HG03097 (cell line): ENCODE results near the gene TOX2.

Source experiments
- ATAC-seq: cut with Tn5 transposase; IDR thresholded peaks from one replicate; pipeline ENCODE4 v1.9.1; 2021; ENCODE audit not compliant: unreplicated experiment, low FRiP score

TOX2 gene

GRCh38 chr20:44092551-44093248 lies 178.0 kb downstream of the TOX2 start:
- ATAC-seq = no peak

GRCh38 chr20:44093249-44093582 lies 178.6 kb downstream of the TOX2 start:
- ATAC-seq = no peak

- no peak for ATAC-seq
Observed at GRCh38 chr20:44095831-44096230, 181.2 kb downstream of the TOX2 start.

GRCh38 chr20:44097521-44098255 lies 183.0 kb downstream of the TOX2 start:
- ATAC-seq = no peak

GRCh38 chr20:44098256-44098630 lies 183.6 kb downstream of the TOX2 start:
- ATAC-seq = no peak

GRCh38 chr20:44098657-44099056 lies 184.0 kb downstream of the TOX2 start:
- no peak for ATAC-seq

GRCh38 chr20:44099832-44100231 lies 185.2 kb downstream of the TOX2 start:
- no peak for ATAC-seq

- ATAC-seq = no peak
Observed at GRCh38 chr20:44102582-44102981, 187.9 kb downstream of the TOX2 start.

GRCh38 chr20:44104798-44105517 lies 190.3 kb downstream of the TOX2 start:
- no peak for ATAC-seq

- ATAC-seq = no peak
Observed at GRCh38 chr20:44106615-44107014, 192.0 kb downstream of the TOX2 start.

GRCh38 chr20:44109951-44110361 lies 195.3 kb downstream of the TOX2 start:
- ATAC-seq = no peak

- no peak for ATAC-seq
Observed at GRCh38 chr20:44110816-44111568, 196.3 kb downstream of the TOX2 start.

GRCh38 chr20:44111712-44112335 lies 197.2 kb downstream of the TOX2 start:
- ATAC-seq = no peak

GRCh38 chr20:44112456-44112855 lies 197.8 kb downstream of the TOX2 start:
- no peak for ATAC-seq

- ATAC-seq = no peak
Observed at GRCh38 chr20:44112889-44113617, 198.4 kb downstream of the TOX2 start.

- no peak for ATAC-seq
Observed at GRCh38 chr20:44113618-44114376, 199.1 kb downstream of the TOX2 start.

- ATAC-seq = no peak
Observed at GRCh38 chr20:44115181-44115580, 200.5 kb downstream of the TOX2 start.

GRCh38 chr20:44115762-44116644 lies 201.4 kb downstream of the TOX2 start:
- ATAC-seq = no peak
